ENCODE results near the gene CDC40.
"Not testable (repeated sequence)": the region's sequence is repeated elsewhere in the genome, so short reads cannot be mapped to it uniquely, and the experiment has no call there.

CDC40 gene

GRCh38 chr6:110270165-110270564 is 89.9 kb downstream of the CDC40 start:
- no peak for DNase-seq (ENCODE audit: low read depth)

- no peak for DNase-seq (ENCODE audit: low read depth)
These were observed 91.5 kb downstream of the CDC40 start for GRCh38 chr6:110271732-110272022.

- DNase-seq (ENCODE audit: low read depth) = not testable (repeated sequence)
These were observed 92.6 kb downstream of the CDC40 start for GRCh38 chr6:110272781-110273180.

- no peak for DNase-seq (ENCODE audit: low read depth)
These were observed 97.0 kb downstream of the CDC40 start for GRCh38 chr6:110277100-110277665.

Data from T-helper 22 cell (primary cell).